HG03196 (cell line): Measurements from ENCODE around the gene FAM3D.

ENCODE experiments used
- ATAC-seq: cut with Tn5 transposase; IDR thresholded peaks from one replicate; pipeline ENCODE4 v1.9.1; 2021; ENCODE audit not compliant: unreplicated experiment

The FAM3D gene

DNA sequence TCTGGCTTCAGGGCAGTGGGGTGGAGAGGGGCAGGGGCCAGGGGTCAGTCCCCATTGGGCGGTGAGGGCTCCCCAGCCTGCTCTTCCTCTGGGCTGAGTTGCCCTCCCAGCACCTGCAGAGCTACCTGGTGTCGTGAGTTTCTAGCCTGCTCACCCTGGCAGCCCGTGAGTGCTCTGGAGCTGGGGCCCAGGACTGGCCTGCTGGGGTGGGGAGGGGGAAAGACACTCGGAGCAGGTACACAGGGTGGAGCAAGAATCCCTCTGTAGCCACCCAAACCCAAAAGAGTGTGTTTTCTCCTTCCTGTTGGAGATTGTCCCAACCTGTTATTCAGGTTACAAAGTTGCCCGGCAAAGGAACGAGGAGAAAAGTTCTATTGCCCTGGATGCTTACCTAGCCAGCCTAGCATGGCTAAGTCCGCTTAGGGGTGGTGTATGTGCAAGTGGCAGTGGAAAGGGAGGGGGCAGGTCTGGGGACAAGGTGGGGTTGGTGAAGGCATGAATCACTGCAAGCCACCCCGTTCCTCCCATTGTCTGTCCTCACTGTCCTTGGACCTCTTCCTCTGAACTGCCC lies 8.9 kb downstream of the FAM3D start:
- ATAC-seq = no peak

DNA sequence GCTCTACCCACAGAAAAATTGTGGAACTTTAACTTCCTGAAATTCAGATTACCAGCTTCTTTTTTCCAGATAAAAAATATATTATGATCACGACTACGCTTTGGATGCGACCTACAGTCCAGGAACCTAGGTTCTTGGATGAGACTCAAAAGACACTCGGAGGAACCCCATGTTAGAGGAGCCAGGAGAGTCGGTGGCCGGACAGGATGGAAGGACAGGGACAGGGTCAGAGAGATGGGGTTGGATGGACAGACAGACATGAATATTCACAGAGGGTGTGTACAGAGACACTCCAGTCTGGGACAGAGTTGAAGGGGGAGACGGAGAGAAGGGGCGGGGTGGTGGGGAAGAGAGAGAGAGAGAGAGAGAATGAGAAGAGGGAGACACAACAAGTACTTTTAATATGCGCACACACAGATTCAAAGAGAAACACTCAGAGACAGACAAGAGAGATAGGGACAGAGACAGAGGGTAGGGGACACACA lies 9.5 kb downstream of the FAM3D start:
- ATAC-seq = no peak

DNA sequence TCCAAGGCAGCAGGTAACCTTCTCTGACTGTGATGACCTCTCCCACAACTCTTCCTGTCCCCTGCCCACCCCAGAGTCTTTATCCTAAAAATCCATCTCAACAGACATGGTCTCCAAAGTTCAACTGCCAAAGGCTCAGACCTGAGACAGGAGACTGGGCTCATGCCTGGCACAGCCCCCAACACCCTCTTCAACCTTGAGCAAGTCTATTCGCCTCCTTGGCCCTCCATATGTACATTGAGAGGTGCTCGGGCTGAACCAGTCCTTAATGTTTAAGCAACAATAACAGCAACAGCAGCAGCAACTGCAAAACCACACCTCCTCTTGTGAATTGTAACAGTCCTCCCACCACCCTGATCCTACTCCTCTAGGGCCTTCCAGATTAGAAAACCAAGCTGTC lies 9.9 kb downstream of the FAM3D start:
- no peak for ATAC-seq

DNA sequence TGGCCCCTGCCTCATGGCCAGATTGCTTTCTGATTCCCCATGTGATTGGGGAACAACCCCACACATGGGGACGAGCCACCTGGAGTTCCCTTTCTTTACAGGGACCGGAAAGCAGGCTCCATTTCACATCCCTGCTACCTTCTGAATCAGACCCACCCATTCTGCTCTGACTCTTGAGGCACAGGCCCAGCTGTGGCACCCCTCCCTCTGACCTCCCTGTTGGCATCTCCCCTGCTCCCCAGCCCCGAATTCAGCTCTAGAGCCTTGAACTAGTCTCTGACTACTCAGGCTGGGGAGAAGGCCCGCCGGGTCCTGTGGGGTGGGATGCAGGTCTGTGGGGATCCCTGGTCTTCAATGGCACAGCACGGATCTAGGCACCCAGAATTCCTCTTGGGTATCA lies 12.1 kb downstream of the FAM3D start:
- ATAC-seq = no peak

DNA sequence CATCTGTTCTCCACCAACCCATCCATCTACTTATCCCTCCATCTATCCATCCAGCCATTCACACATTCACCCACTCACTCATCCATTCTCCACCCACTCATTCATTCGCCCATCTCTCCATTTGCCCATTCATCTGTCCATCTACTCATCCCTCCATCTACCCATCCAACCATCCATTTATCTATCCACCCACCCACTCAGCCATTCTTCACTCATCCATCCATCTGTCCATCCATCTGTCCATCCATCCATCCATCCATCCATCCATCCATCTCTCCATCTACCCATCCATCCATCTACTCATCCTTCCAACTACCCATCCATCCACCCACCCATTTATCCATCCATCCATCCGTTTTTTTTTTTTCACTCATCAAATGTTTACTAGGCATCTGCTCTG lies 13.9 kb downstream of the FAM3D start:
- ATAC-seq = no peak

DNA sequence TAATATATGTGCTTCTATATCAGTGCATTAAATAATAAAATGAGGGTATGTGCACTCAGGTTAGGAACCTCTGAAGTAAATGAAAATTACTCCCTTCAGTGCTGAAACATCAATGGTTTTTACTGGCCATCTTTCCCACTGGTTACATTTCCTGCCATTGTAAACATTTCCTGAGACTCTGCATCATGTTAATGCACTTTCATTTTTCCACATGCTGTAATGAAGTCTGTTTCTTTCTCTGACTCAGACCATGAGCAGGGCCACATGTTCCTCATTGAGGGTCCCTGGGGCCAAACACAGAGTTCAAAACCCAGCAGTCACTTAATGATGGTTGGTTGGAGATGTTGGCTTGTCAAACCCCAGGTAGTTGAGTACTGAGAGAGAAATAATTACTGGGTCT lies 15.3 kb downstream of the FAM3D start:
- ATAC-seq = no peak

DNA sequence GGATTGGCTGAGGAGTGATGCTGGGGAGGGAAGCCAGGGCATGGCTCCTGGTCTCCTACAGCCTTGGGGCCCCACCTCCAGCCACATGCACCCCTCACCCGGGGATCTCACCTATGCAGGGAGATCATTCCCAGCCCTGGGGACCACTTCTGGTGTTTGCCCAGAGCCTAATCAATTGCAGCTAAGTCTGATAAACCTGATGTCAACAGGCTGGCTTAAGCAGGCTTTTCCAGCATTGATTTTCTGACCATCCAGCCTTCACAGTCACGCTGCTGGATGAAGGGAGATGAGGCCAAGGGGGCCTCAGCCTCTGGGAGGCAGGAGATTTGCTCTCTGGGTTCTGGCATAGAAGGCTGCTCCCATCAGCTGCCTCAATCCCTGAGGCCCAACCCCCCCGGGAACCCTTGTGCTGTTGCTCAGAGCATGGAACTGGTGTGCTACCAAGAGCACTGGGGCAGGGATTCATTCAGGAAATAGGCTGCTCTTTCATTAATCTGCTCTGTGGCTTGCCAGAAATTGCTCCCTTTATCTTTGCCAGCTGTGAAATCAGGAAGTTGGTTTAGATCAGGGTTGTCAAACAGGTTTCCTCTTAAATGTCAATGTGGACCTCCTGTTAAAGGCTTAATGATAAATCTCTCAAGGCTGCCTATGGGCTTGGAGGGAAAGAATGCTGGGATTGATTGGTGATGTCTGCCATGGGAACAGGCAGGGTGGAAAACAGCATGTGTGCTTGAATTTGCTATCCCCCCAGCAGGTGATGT lies 19.0 kb downstream of the FAM3D start:
- no peak for ATAC-seq

DNA sequence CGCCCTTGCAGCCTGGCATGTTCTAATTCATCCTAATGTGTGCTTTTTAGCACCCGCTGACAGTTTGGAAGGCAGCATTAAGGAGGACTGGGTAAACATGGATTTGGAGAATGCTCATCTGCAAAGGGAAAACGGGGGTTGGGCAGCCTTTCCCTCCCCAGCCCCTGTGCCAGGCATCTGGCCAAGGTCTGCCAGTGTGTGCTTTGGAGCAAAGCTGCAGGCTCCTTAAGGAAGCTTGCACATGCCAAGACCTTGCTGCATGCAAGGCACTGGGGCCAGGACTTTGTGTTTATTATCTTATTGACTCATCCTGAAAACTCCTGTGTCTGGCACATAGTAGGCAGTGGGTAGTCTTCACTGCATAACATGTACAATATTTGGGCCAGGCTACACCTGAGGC lies 20.1 kb downstream of the FAM3D start:
- no peak for ATAC-seq

DNA sequence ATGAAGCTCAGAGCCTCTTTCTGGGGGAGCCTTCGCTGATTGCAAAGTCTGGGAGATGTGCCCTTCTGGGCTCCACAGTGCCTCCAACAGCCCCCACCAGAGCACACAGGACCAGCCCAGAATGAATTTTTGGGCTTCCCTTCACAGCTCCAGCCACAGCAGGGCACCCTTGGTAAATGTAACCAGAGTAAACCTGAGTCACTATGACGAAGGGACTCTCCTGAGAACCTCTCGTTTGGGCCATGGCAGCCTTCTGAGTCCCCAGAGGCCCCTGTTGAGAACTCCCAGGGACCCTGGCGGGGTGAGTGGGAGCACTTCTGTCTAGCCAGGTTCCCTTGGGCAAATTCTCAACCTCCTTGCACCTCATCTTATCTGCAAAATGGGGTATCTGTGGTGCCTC lies 20.8 kb downstream of the FAM3D start:
- ATAC-seq = no peak

DNA sequence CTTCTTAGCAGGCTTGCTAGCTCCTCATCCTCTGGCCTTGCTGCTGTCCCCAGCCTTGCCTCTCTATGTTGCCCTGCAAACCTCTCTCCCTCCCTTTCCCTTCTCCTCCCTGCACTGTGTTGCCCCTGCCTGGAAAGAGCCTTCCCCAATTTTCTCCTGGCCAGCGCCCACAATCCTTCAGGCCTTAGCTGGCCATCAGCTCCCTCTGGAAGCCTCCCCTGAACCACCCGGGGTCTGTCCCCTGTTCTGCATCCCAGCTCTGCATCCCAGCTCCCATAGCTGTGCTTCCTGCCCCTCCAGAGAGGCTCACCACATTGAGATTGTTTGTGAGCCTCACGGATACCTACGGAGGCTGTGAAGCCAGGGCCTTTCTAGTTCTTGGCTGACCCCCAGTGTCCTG lies 23.7 kb downstream of the FAM3D start:
- ATAC-seq = no peak

DNA sequence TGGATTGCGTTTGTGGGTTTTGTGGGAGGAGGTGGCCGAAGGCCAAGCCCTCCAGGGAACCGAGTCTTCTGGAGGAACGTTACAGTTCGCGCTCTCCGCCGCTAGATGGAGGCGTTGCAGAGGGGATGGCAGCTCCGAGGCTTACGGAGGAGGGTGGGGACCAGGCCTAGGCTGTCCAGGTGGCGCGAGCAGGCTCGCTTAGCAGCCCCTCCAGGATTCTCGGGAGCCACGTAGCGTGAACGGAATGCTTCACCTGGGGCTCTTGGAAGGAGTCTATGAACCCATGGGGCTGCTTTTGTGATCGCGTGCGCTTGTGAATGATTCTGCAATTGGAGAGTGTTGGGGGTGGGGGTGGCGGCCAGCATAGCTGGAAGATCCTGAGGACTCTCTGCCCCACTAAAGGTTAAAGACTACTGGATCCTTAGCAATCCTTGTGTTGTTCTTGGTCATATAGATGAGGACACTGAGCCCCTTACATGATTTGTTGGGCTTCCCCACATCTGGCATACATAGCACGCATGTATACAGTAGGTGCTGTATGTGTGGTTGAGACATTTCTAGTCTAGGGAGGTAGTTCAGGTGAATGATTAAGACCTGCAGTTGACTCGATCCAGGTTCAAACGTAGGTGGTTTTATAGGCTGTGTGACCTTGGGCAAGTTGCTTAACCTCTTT lies 25.7 kb downstream of the FAM3D start:
- ATAC-seq = peak; percentile 61

DNA sequence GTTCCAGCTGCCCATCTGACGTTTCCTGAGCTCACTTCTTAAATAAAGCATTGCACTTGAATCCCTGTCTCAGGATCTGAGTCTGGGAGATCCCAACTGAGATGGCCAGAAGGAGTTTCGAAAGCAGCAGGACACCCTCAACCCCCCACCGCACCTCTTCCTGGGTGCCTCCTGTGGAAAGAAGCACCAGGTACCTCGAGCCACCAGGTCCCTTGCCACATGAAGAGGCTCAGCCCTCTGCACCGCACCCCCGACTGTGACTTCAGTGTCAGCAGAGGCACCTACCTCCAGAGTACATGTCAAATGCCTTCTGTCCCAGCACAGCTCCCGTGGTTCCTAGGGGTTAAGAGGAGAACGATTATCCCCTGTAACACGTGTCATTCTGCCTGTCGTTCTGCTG lies 26.7 kb downstream of the FAM3D start:
- ATAC-seq = no peak

DNA sequence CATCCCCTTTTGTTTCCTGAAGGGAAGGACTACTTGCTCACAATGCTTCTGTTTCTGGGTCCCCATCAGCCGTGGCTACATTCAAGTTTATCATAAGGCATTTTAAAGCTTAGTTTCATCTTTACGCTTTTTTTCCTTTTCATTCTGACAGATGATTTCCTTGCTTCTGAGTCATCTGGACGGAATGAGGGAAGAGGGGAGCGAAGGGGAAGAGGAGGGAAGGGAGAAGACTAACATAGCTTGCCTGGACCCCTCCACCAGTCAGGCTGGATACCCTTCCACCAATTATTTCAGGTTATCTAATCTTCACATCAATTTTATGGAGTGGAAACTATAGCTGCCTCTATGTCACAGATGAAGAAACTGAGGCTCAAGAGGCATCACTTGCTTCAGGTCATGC lies 27.6 kb downstream of the FAM3D start:
- ATAC-seq = no peak

DNA sequence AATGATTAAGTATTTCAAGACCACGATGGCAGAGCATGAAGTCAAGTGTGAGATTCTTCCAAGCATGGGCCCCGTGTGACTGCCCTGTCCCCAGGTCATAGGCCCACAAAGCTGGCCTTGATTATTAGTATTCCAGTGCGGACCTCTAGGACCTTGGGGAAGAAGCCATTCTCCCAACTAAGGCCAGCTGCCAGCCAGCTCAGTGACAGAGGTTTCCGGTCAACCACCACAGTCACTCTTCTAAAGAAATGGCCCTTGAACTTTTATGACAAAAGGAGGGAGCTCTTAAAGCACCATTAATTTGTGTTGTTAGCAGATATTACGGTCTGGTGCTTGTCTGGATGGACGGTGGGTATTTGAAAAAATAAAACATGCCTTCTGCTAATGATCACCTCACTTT lies 28.0 kb downstream of the FAM3D start:
- ATAC-seq = no peak

DNA sequence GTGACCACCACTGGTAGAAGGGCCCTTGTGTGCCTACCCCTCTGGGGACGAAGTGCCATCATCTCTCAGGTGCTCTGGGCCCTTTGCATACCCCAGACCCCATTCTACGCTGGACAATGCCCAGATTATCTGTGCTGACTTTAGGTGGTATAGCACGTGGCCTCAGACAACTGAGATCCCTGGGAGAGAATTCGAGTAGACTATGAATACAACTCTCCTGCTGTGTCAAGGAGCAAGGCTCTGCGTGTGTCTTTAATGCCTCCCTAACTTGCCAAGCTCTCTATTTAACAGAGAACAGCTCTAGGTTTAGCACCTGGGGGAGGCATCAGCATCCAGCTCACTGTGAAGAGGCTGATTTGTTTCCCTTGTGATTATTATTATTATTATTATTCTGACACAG lies 29.1 kb downstream of the FAM3D start:
- ATAC-seq = no peak

DNA sequence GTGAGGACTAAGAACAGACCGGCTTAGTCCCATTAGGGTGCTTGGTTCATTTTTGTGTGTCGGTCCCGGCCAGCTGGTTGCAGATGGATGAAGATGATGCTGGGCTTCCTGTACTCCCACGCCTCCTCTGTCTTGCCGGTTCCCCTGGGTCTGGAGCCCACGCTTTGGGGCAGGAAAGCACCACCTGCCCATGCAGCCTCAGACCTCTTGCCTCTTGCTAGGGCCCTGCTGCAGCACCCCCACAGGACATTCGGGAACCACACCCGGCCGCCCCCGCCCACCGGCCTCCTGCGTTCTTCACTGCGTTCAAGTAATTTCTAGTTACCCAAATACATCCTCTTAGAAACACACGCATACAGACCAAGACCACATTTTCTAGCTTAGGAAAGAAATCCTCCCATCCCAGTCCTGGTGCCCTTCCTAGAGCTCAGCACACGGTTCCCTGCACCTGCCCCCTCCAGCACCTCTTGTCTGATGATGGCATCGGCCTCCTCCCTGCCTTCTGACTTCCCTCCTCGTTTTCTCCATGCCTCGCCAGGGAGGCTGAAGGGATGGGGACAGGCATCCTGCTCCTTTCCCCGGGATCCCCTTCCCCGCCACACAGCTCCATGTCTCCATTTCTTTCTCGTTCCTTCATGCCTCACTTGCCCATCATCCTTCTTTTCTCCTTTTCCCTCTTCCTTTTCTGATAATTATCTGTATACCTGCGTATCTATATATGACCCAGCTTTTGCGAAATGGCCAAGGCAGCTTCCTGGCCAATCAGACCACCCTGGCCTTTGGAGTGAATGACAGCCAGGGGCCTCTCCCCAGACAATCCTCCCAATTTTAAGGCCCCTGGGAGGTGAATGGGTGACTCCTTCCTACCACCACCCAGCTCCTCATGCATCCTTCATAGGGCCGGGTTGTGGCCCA lies 30.9 kb downstream of the FAM3D start:
- ATAC-seq = no peak

DNA sequence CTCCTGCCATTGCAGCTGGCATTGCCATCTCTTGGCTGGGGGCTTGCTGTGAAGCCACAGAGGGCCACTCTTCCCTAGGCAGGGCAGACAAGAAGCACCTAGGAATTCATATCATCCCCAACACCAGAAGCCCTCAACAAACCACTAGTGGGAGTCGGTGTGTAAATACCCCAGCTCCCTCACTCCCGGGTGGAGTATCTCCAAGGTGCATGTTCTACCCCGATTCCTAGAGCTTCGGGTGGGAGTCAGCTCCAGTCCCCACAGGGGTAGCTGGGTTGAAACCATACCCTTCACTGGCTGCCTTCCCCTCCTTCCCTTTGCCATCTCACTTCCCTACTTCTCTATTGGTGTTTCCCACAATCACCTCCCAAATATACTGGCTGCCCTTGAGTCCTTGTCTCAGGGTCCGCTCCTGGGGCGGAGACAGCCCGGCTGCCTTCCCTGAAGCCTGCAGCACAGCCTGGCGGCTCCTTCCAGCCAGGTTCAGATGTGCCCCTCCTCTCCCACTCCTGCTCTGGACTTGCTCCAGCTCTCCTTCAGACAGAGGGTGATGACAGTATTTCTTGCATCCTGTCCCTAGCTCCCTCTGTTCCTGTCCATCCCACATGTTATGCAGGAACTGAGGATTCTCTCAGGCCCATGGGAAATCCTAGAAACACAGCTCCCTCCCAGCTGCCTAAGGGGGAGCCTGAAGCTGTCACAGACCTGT lies 33.3 kb downstream of the FAM3D start:
- ATAC-seq = no peak

DNA sequence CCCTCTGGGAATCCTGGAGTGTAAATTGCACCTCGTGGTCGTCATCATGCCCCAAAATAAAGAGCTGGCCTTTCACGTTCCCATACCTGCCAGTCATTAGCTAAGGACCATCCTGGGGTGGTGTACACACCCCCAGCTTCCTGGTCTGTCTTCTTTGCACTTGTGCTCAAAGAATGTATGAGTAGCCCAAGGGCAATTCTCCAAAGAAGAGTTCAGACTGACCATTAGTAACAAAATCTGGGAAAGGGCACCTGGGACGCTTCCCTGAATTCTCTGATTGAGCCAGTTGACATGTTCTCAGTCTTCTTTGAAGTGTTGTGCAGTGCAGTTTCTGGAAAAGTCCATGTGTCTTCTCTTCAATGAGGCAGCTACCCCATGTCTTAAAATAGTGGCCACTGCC lies 34.8 kb downstream of the FAM3D start:
- ATAC-seq = no peak

DNA sequence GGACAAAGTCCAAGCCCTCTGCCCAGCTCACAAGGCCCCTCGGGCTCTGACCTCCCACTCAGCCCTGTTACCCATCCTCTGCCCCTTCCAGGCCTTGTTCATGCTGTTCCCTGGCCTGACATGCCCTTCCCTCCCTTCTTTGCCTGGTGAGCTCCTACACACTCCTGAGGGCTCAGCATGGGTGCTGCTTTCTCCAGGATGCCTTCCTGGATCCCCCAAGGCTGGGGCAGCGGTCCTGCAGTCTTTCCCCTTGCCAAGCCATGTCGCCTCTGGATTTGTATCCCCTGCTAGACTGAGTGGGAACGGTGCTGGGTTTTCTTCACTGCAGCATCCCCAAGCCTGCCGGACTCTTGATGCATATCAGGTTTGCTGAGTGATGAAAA lies 35.9 kb downstream of the FAM3D start:
- no peak for ATAC-seq

DNA sequence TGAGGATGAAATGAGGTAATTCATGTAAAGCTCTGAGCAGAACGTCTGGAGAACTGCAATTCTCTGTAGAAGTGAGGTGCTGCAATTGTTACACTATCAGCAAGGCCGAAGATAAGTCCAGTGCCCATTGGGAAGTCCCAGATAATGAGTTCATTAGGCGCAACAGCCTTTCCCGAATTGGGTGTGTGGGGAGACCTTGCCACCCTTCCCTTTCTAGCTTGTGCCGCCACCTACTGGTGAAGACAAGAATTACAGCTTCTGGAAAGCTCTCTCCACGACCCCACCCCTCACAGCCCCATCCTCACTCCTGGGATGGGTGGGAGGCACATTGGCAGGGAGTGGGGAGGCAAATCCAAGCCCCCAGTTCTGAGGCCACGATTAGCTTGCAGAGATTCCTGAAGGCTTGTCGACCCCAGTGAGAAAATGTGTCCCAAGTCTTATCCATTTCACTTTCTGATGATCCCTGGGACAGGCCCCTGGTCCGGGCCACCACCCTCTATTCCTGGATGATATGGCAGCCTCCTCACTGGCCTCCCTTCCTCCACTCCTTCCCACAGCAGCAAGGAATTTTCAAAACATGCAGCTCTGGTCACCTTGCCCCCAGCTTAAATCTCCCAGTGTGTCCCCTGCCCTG lies 36.4 kb downstream of the FAM3D start:
- ATAC-seq = no peak
